HUES64 (cell line): ENCODE measurements around the gene SAE1.

Experiments
- H3K27ac ChIP-seq: 2 replicates; pipeline ENCODE4 v1.7.0; 2013; ENCODE audit warnings: low read depth, low read length, inconsistent platforms
- H3K27me3 ChIP-seq: 2 replicates; pipeline ENCODE4 v1.6.1; 2013; ENCODE audit warnings: mild to moderate bottlenecking, low read length; ENCODE audit not compliant: insufficient read depth
- H3K36me3 ChIP-seq: 2 replicates; pipeline ENCODE4 v1.6.1; 2013; ENCODE audit warnings: mild to moderate bottlenecking, low read length; ENCODE audit not compliant: insufficient read depth
- H3K4me1 ChIP-seq: 2 replicates; pipeline ENCODE4 v1.6.1; 2013; ENCODE audit warnings: mild to moderate bottlenecking, low read length, moderate library complexity; ENCODE audit not compliant: insufficient read depth
- H3K4me3 ChIP-seq: 2 replicates; pipeline ENCODE4 v1.5.1; 2013; ENCODE audit warnings: mild to moderate bottlenecking, low read length, moderate library complexity
- H3K9ac ChIP-seq: 2 replicates; pipeline ENCODE4 v1.6.1; 2013; ENCODE audit warnings: mild to moderate bottlenecking, low read depth, low read length
- H3K9me3 ChIP-seq: 2 replicates; pipeline ENCODE4 v1.6.1; 2013; ENCODE audit warnings: low read depth, low read length; ENCODE audit not compliant: insufficient read depth
- WGBS: fragments of 150-250, 120-280 bp; methylation state at CpG from one replicate; pipeline ENCODE4 v1.1.7; 2013; ENCODE audit warnings: missing lambda C conversion rate; 5-methylcytosine and 5-hydroxymethylcytosine counted together

Gene SAE1

GRCh38 chr19:47232422-47233211 is 102.0 kb downstream of the SAE1 start:
- no peaks in the 10 kb centered on the region for H3K36me3 ChIP-seq
- no peak overlapping the region for H3K4me3 ChIP-seq
- H3K27ac ChIP-seq: peak overlapping the region; percentile 33; the same call in 1 of the 2 replicates
- H3K9ac ChIP-seq: no peak overlapping the region
- H3K27me3 ChIP-seq: peaks cover 4% of the 10 kb centered on the region
- H3K9me3 ChIP-seq: no peaks in the 10 kb centered on the region
- peaks cover 10% of the 10 kb centered on the region; the same call in 1 of the 2 replicates for H3K4me1 ChIP-seq
- WGBS: 81% methylated on average over 16 of the region's 16 CpGs

- Histone ChIP-seq H3K36me3 (no peaks in the 10 kb centered on the region), H3K4me1 (peaks cover 20% of the 10 kb centered on the region), H3K9ac (no peak overlapping the region), H3K9me3 (no peaks in the 10 kb centered on the region), H3K4me3 (no peak overlapping the region), H3K27ac (no peak overlapping the region), H3K27me3 (peaks cover 25% of the 10 kb centered on the region)
- 92% methylated on average over 12 of the region's 12 CpGs for WGBS
Measured at GRCh38 chr19:47236072-47236675, 105.5 kb downstream of the SAE1 start.

- WGBS: 15% methylated on average over 16 of the region's 16 CpGs
- H3K27me3 ChIP-seq: peaks cover 49% of the 10 kb centered on the region
Measured at GRCh38 chr19:47239152-47239551, 108.5 kb downstream of the SAE1 start.

GRCh38 chr19:47239610-47240296 is 109.1 kb downstream of the SAE1 start:
- H3K9me3 ChIP-seq: no peaks in the 10 kb centered on the region
- peaks cover 11% of the 10 kb centered on the region; the same call in 1 of the 2 replicates for H3K4me1 ChIP-seq
- peak overlapping the region; percentile 39 for H3K4me3 ChIP-seq
- no peaks in the 10 kb centered on the region for H3K36me3 ChIP-seq
- H3K27me3 ChIP-seq: peaks cover 49% of the 10 kb centered on the region
- WGBS: 4% methylated on average over 61 of the region's 62 CpGs
- H3K9ac ChIP-seq: no peak overlapping the region
- H3K27ac ChIP-seq: no peak overlapping the region

More at GRCh38 chr19:47239152-47239551, 108.5 kb downstream of the SAE1 start:
- Histone ChIP-seq H3K4me1 (peaks cover 11% of the 10 kb centered on the region; the same call in 1 of the 2 replicates), H3K27ac (no peak overlapping the region), H3K9ac (no peak overlapping the region), H3K9me3 (no peaks in the 10 kb centered on the region), H3K36me3 (no peaks in the 10 kb centered on the region), H3K4me3 (peak overlapping the region; percentile 39)

DNA sequence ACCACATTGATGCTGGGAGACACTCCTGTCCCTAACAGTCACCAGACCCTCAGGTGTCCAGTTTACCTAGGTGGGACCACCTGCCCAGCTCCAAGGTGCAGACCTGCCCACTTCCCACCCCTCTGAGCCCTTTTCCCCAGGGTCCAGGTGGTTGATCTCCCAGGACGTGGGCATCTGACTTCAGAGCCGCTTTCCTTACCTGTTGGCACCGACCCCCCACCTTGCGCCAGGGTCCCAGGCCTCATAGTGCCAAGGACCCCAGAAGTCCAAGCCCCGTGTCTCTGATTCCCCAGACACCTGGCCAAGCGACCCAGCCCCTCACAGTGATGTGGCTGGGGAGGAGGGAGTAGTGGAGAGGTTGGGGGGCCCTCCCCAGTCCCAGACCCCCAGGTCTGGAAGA is 109.9 kb downstream of the SAE1 start:
- Histone ChIP-seq H3K27me3 (peaks cover 49% of the 10 kb centered on the region), H3K9me3 (no peaks in the 10 kb centered on the region), H3K9ac (no peak overlapping the region), H3K4me3 (peak overlapping the region; percentile 24), H3K36me3 (no peaks in the 10 kb centered on the region), H3K4me1 (peaks cover 11% of the 10 kb centered on the region; the same call in 1 of the 2 replicates), H3K27ac (no peak overlapping the region)
- WGBS: 51% methylated on average over 6 of the region's 6 CpGs

- H3K27ac ChIP-seq: no peak overlapping the region
- H3K9ac ChIP-seq: no peak overlapping the region
- H3K9me3 ChIP-seq: no peaks in the 10 kb centered on the region
- H3K27me3 ChIP-seq: peaks cover 49% of the 10 kb centered on the region
- WGBS: 13% methylated on average over 21 of the region's 27 CpGs
- H3K4me3 ChIP-seq: peak overlapping the region; percentile 24
- H3K4me1 ChIP-seq: peaks cover 11% of the 10 kb centered on the region; the same call in 1 of the 2 replicates
- H3K36me3 ChIP-seq: no peaks in the 10 kb centered on the region
Measured at GRCh38 chr19:47240996-47241918, 110.6 kb downstream of the SAE1 start.

- Histone ChIP-seq H3K36me3 (no peaks in the 10 kb centered on the region), H3K27ac (no peak overlapping the region), H3K9me3 (no peaks in the 10 kb centered on the region), H3K4me1 (peaks cover 11% of the 10 kb centered on the region; the same call in 1 of the 2 replicates), H3K4me3 (no peak overlapping the region), H3K9ac (no peak overlapping the region), H3K27me3 (peaks cover 49% of the 10 kb centered on the region)
- 91% methylated on average over 7 of the region's 7 CpGs for WGBS
Measured at GRCh38 chr19:47241919-47242577, 111.4 kb downstream of the SAE1 start.

- Histone ChIP-seq H3K4me1 (peaks cover 11% of the 10 kb centered on the region; the same call in 1 of the 2 replicates), H3K4me3 (peak overlapping the region; percentile 46), H3K9ac (no peak overlapping the region), H3K36me3 (no peaks in the 10 kb centered on the region), H3K9me3 (no peaks in the 10 kb centered on the region), H3K27ac (no peak overlapping the region), H3K27me3 (peaks cover 48% of the 10 kb centered on the region)
- 20% methylated on average over 9 of the region's 9 CpGs for WGBS
Measured at GRCh38 chr19:47243364-47243775, 112.7 kb downstream of the SAE1 start.

GRCh38 chr19:47243776-47244547 is 113.3 kb downstream of the SAE1 start:
- H3K4me3 ChIP-seq: peak overlapping the region; percentile 46
- H3K27me3 ChIP-seq: peaks cover 43% of the 10 kb centered on the region
- WGBS: 2% methylated on average over 45 of the region's 46 CpGs

More at GRCh38 chr19:47243776-47244547, 113.3 kb downstream of the SAE1 start:
- peaks cover 9% of the 10 kb centered on the region; the same call in 1 of the 2 replicates for H3K4me1 ChIP-seq
- no peaks in the 10 kb centered on the region for H3K9me3 ChIP-seq
- H3K36me3 ChIP-seq: no peaks in the 10 kb centered on the region
- H3K27ac ChIP-seq: peak overlapping the region; percentile 91; the same call in 1 of the 2 replicates
- peak overlapping the region; percentile 65 for H3K9ac ChIP-seq
